NCI-H1048 (cell line): ENCODE data around the gene RGP1.

ENCODE experiments used
- DNase-seq: peaks from one replicate; lab custom pipeline; 2025; lab: John Stamatoyannopoulos, UW

The RGP1 gene, protein sequence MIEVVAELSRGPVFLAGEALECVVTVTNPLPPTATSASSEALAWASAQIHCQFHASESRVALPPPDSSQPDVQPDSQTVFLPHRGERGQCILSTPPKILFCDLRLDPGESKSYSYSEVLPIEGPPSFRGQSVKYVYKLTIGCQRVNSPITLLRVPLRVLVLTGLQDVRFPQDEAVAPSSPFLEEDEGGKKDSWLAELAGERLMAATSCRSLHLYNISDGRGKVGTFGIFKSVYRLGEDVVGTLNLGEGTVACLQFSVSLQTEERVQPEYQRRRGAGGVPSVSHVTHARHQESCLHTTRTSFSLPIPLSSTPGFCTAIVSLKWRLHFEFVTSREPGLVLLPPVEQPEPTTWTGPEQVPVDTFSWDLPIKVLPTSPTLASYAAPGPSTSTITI

DNA sequence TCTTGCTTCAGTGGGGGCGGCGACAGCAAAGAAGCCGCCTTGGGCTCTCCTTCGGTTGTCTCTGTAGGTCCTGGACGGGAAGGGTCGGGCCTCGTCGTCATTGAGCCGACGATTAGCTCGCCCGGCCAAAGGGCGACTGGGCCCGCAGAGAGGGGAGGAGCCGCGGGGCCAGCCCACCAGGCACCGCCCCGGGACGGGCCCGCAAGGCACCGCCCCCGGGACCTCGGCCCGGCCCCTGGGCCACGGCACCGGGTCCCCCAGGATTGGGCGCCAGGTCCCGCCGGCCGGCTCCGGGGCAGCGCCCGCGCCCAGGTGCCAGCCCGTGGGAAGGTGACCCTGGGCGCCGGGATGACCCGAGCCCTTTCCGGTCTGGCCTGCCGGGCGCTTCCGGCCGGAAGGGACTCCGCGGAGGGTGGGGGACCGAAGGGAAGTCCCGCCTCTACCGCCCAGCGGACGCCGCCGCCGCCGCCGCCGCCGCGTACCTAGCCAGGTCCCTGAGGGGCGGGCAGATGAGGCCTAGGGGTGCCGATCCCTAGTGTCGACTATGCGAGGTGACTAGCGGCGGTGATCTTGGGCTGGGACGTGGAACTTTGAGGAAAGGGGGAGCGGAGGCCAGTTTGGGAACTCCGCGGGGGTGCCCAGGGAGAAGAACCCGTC, at the start of gene RGP1, which contains the start of gene GBA2:
Gene RGP1 (plus strand): TSS at position 430 of the 657 bp plus-strand sequence. CDS start 469 bp downstream, outside the sequence.
Gene GBA2 (minus strand): TSS at position 371 of the 657 bp plus-strand sequence. CDS start 524 bp downstream, outside the sequence.
- DNase-seq: no peak

DNA sequence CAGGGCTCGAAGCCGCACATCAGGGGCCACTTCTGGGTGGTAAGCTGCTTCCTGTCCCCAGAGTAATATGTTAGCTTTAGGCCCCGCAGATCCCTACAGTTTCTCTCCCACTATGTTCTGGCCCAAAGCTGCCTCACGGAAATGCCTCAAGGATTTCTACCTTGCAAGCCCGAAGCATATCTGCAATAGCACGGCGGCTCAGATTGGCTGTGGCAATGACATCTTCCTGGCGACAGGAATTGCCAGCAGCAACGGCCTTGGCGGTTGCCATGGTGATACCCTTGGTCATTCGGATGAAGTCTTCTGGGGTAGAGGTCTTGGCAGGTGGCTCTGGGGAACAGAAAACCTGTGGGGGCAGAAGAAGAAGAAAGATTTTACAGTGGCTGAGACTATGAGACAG, 49.1 kb upstream of the RGP1 start:
- DNase-seq: no peak

DNA sequence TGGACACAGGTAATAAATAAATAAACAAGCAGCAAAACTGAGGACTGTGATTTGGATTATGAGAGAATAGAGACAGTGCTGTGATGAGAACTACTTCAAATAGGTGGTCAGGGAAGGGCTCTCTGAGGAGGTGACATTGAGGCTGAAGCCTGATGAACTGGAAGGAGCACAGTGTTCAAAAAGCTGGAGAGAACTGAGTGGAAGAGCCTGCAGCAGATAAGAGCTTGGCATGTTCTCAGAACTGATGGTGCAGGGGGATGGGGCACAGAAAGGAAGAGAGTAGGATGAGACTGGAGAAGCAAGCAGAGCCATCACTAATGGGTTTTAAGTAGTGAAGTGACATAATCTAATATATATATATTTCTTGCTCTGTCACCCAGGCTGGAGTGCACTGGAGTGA, 48.1 kb upstream of the RGP1 start:
- no peak for DNase-seq

DNA sequence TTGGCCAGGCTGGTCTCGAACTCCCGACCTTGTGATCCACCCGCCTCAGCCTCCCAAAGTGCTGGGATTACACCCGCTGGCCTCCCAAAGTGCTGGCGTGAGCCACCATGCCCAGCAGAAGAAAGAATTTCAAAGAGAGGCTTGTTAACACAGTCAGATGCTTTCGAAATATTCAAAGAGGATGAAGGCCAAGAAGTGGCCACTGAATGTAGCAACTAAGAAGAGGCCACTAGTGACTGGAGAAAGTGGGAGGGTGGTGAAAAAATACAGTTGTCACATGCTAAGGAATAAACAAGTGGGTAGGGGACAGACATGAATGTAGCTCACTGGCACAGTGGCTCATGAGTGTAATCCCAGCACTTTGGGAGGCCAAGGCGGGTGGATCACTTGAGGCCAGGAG, 46.4 kb upstream of the RGP1 start:
- DNase-seq: no peak

DNA sequence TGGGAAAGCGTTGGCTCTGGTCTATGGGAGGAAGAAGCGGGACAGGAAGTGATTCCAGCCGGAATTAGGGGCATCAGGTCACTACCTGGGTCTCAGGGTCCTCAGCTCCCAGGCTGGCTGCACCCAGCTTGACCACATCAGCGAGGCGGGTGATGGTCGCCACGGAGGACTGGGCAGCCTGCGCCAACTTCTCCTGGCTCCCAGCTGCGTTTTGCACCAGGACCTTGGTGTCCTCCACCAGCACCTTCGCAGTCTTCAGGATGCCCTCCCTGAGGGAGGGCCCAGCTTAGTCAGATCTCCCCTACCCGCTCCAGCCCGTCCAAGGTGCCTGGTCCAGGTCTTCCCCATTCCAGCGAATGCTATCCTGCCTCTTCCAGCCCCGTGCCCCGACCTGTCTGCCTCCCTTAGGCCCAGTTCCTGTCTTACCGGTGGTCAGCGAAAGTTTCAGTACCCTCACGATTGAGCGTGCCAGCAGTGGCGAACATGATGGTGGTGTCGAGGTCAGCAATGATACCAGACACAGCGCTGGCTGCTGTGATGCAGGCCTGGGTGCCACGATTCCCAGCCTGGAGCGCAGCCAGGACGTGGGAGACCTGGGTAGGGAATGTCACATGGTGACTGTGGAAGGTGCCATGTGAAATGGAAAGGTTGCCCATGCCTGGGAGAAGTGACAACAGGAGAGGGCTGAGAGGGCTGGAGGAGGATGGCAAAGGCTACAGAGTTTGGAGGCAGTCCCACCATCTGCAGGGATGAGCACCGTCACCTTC, 45.0 kb upstream of the RGP1 start:
- DNase-seq: no peak

DNA sequence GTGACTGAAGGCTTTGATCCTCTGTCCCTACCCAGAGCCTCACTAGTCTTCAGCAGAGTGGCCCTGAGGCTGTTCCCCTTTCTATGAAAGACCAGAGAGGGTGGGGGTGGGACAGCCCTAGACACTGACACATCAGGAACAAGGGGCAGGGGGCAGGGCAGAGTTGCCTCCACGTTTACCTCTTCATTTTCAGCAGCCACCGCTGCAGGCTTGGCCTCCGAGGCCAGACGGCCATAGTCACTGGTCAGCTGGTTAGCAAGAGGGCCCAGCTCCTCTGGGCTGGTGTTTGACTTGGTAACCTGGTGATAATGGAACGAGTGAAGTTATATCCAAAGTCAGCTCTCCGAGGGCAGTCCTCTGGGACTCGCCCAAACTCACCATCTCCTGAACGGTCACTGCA, 43.7 kb upstream of the RGP1 start:
- no peak for DNase-seq

DNA sequence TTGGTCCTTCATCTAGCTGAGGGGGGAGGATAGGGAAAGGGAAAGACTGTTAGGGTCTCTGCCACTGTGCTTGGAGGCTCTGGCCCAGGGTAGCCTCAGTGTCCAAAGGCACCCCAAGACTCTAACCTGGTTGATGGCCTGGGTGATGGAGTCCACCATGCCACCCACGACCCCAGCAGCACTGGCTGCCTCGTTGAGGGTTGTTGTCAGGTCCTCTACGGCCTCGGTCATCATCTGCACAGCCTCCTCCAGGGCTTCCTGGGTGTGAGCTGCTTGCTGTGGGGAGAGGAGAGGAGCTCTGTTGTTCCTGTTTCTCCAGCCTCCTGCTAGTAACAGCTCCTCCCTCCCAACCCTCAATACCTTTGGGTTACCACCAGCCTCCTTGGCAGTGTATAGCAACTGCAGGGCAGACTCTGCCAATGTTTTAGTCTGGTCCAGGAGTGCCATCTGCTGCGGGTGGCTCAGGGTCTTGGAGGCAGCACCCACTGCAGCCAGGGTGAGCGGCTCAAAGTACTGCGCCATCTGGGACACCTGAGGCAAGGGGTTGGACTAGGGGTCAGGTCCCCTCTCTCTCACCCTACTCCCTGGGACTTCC, 43.2 kb upstream of the RGP1 start:
- DNase-seq: no peak

DNA sequence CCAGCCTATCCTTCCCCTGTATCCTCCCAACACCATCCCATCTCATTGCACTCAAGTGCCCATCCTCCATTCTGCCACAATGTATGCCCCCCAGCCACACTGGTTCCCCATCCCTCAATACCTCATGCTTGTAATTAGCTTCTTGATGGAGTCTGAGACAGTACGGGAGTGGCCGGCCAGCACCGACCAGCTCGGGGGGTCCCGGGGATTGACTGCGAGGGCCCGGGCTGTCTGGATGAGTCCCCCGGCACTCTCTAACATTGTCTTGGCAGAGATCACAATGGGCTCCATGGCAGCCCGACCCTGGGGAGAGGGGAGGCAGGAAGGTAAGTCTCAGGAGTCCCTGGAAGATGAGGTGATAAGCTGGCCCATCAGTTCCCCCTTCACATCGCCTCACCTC, 42.1 kb upstream of the RGP1 start:
- DNase-seq: no peak

DNA sequence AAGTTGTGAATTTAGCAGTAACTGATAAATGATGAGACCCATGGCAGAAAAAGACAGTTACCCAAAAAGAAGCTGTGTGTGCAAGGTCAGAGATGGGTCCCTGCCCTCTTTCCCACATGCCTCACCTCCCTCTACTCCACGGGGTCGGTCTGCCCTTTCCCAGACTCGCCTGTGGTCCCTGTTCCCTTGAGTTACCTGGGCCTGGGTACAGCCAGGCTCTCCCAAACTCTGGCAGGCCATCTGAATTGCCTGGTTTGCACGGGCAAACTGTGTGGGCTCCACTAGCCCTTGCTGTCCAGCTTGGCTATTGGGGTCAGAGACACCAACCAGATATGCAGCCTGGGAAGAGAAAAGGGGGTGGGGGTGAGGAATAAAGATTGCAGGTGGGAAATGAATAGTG, 40.9 kb upstream of the RGP1 start:
- no peak for DNase-seq

DNA sequence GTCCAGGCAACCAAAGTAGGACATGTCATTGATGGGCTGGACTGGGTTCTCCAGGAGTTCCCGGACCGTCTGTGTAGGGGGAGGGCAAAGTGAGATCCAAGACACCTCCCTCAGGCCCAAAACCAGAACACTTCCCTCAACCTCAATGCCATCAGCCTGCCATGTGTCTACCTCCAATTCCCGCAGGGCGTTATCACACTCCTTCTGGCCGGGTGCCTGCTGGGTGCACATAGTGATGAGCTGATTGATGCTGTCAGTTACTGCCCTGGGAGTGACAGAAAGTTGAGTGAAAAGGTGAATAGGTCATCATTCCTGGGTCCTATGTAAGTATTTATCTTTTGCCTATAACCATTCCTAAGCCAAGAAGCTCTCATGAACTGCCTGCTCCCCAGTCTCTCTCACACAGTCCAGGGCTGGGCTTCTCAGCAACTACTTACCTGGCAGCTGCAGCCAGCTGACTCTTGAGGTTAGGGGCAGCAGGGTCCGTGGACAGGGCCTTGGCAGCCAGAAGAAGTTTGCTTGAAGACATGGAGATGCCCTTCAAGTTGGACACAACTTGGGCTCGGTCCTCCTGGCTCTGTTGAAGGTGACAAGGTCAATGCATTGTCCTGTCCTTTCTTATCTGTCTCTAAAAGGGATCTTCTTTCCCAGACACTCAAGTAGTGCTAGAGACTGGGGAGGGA, 38.1 kb upstream of the RGP1 start:
- no peak for DNase-seq

DNA sequence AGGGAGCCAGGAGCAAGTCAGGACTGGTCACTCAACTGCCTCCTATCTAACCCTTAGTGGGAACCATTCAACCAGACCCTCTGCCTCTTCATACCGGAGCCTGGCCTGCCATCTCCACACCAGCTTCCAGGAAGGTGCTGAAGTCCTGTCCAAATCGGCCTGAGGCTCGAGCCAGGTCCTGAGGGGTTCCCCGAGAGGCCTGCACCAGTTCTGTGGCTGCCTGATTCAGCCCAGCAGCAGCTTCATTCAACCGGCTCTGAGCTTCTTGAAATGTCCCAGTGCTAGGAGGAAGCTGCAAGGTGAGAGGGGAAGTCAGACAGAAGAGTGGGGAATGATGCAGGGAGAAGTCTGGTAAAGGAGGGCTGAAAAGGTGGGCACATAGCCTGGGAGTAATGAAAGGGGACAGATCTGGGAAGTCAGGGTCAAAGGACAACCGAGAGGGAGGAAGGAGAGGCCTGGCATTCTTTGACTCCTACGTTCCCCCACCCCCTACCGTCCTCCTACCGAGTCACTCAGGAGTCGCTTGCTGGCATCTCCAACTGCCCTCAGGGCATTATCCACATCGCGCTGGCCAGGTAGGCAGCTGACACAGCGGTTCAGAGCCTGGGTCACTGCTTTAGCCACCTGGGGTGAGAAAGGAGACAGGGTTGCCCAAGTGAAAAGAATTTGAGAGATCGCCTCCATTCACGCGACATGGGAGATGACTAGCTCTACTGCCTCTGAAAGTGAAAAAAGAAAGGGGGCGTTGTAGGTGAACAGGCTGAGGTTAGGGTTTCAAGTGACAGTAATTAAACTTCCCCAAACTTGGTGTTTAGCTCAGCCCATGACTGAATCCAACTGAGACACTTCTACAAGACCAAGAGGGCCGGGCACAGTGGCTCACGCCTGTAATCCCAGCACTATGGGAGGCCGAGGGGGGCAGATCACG, 37.3 kb upstream of the RGP1 start:
- no peak for DNase-seq

DNA sequence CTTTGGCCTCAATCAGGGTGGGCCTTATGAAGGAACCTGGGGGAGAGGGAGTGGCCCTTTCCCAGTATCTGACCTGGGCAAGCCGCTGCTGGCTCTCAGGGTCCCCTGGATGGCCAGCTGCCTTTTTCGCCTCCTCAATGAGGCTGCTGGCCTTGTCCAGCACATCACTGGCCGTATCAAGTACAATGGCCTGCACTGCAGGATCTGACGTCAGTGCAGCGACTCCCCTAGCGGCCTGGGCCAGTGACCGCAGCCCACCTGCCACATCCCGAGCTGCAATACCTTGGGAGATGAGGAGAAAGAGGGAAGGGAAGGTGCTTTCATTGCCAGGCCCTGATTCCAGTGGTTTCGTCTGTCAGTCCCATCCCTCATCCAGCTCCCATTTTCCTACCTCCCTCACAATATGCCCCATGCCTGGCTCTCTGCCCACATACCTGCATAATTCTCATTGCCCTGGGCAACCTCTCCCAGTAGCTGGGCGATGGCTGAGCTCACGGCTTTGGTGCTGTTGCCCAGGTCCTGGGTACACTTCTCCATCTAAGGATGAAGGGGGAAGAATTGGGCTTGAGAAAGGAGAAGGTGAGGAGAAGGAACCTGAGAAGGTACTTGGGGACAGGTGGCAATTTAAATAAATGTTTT, 36.2 kb upstream of the RGP1 start:
- DNase-seq: no peak

DNA sequence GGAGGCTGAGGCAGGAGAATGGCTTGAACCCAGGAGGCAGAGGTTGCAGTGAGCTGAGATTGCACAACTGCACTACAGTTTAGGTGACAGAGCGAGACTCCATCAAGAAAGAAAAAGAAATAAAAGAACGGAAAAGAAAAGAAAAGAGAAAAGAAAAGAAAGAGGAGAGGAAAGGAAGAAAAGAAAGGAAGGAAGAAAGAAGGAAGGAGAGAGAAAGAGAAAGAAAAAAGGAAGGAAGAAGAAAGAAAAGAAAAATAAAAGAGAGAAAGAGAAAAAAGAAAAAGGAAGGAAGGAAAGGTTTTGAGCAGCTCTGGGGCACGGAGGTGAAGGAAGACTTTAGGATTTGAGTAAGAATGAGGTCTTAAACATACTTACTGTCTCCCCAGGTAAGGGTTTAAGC, 35.5 kb upstream of the RGP1 start:
- no peak for DNase-seq

DNA sequence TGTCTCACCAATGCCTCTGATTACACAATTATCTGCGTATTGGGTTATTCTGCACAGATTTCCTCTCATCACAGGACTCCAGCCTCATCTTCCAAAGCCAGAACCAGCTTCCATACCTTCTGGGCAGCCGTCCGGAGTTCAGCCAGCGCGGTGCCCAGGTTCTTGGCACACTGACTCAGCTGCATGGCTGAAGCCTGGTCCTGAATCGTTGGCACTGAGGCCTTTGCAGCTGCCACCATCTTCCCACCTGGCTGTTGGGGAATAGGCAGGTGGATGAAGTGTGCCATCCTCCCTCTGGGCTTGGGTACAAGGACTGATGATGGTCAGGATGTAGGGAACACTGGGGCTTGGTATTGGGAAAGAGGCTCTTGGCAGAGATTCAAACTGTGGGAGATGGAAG, 35.0 kb upstream of the RGP1 start:
- DNase-seq: no peak

DNA sequence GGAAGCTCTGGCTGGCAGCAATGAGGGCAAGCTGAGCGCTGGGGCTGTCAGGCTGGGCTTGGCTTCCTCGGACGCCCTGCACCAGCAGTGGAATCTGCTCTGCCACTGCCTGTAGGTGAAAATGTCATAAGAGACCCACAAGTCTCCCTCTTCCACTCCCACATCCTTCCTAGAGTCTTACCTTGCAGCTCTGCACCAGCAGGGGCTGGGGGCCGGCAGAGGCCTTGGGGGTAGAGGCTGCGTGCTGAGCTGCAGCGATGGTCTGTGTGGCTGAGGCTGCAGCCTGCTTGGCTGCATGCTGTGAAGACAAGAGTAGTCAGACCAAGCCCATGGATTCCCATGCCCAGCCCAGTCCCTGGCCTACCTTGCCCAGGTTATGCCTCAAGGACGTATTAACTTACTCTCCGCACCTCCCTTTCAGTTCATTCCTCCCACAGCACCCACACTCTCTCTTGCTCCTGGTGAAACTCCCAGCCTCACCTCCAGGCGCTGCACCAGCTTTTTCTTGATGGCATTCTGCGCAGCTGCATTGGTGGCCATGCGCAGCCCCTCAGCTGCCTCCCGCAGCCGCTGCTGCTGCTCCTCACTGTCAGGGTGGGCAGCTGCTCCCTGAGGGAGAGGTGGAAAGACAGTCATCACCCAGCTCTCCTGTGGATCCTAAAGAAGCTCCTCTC, 34.4 kb upstream of the RGP1 start:
- DNase-seq: no peak

DNA sequence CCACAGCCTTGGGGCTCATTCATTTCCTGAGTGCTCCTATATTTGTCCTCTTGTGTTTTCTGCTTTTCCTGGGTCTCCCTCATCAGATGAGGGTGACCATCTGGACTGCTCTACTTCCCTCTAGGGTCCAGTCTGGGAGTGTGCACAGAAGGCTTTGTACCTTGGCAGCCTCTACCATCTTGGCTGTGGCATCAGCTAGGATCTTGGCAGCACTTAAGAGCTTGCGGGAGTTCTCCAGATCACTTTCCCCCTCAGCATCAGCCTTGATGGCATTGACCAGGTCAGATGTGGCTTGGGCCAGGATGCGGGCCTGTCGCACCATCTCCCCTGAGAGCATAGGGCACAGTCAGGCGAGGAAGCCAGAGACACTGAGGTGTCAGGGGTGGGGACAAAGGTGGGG, 32.9 kb upstream of the RGP1 start:
- no peak for DNase-seq

DNA sequence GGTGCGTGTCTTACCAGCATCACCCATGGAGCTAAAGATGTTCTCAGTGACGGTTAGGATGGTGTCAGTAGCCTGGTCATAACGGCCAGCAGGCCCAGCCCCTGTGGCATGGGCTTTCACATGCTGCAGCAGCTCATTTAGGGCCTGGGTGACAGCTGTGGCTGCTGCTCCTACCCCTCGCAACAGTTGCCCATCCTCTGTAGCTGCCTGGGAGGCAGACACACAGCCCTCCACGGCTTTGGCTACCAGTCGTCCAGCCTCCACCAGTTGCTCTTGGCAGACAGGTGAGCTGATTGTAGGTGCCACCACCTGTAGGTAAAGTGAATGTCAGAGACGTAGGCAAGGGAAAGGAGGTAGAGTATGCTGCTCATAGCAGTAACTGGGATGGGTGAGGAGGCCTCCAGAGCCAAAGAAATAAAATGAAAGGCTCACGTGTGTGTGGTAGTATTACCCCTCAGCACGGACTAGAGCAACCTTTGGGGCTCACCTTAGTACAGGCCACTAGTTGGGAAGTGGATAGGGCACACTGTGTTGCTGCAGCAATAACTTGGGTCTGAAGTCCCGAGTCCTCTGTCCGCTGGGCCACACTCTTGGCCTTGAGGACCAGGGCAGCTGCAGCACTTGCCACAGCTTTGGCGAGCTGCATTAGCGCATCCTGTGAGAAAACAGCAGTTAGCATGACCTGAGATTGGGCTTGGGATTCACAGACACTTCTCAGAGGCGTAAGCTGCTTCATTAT, 31.8 kb upstream of the RGP1 start:
- DNase-seq: no peak

DNA sequence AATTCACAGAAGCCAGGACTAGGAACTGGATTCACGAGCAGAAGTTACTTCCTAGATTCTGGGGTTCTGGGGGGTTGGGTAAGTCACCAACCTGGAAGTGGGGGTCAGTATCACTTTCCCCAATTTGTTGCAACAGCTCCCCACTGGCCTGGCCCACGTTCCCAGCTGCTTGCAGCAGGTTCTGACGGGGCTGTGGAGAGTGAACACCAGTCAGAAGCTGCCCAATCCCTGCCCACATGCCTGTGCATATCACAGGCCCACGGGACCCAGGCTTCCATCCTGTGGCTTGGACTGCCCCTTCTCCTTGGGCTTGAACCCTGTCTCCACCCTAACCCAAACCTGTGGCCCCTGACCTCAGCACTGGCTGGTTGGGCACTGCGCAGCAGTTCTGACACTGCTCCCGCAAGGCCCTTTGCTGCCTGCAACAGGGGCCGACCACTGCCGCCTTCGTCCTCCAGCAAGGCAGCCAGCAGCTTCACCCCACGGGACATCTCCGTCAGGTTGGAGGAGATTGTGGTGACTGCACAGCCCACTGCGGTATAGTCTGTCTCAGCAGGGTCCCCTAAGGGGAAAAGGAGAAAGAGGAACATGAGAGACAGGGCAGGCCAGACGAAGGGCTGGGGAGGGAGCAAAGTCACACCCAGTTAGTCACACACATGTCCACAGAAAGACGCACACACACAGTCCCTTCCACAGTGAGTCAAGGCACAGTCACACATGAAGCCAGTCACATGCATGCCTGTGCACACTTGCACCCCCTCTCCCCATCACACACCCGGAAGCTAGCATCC, 30.2 kb upstream of the RGP1 start:
- no peak for DNase-seq
